OCI-LY1 (cell line): ENCODE data around the gene ATXN3L.

ENCODE experiments used
- H2AFZ ChIP-seq: fragments of 200-600 bp; sonication (generic), shearing (Covaris generic); 2 replicates; pipeline ENCODE4 v1.6.0; 2014; ENCODE audit warnings: antibody characterized with exemption, mild to moderate bottlenecking, low read length
- H3F3A ChIP-seq: fragments of 200-600 bp; sonication (generic), shearing (Covaris generic); 2 replicates; pipeline ENCODE4 v1.6.0; 2014; ENCODE audit warnings: mild to moderate bottlenecking, antibody characterized with exemption, low read length, moderate library complexity; ENCODE audit not compliant: insufficient read depth
- H3K27ac ChIP-seq: fragments of 200-600 bp; sonication (generic); 2 replicates; pipeline ENCODE4 v1.5.1; 2014; ENCODE audit warnings: low read length, mixed run types, mild to moderate bottlenecking, low read depth; ENCODE audit not compliant: poor library complexity, severe bottlenecking
- H3K27me3 ChIP-seq: fragments of 200-600 bp; sonication (generic); 2 replicates; pipeline ENCODE4 v1.6.0; 2014; ENCODE audit warnings: antibody characterized with exemption, mild to moderate bottlenecking, low read length, moderate library complexity; ENCODE audit not compliant: insufficient read depth
- H3K36me3 ChIP-seq: fragments of 200-600 bp; sonication (generic); 2 replicates; pipeline ENCODE4 v1.6.1; 2014; ENCODE audit warnings: mild to moderate bottlenecking, antibody characterized with exemption, low read length, moderate library complexity, mixed read lengths; ENCODE audit not compliant: insufficient read depth
- H3K4me1 ChIP-seq: fragments of 200-600 bp; sonication (generic); 2 replicates; pipeline ENCODE4 v1.5.1; 2014; ENCODE audit warnings: mild to moderate bottlenecking, low read length, moderate library complexity; ENCODE audit not compliant: insufficient read depth, severe bottlenecking
- H3K4me2 ChIP-seq: fragments of 200-600 bp; sonication (generic), shearing (Covaris generic); 2 replicates; pipeline ENCODE4 v1.6.1; 2014; ENCODE audit warnings: low read length
- H3K4me3 ChIP-seq: fragments of 200-600 bp; sonication (generic); 2 replicates; pipeline ENCODE4 v1.5.1; 2014; ENCODE audit warnings: low read length, low read depth, mild to moderate bottlenecking, mixed read lengths; ENCODE audit not compliant: poor library complexity, severe bottlenecking
- H3K79me2 ChIP-seq: fragments of 200-600 bp; shearing (Covaris generic); 2 replicates; pipeline ENCODE4 v1.6.1; 2016; ENCODE audit warnings: mixed run types, low read length, mixed read lengths; ENCODE audit not compliant: insufficient read depth
- H3K9ac ChIP-seq: fragments of 200-600 bp; sonication (generic), shearing (Covaris generic); 2 replicates; pipeline ENCODE4 v1.6.1; 2014; ENCODE audit warnings: mild to moderate bottlenecking, low read length, mixed read lengths
- H3K9me2 ChIP-seq: fragments of 200-600 bp; sonication (generic), shearing (Covaris generic); 2 replicates; pipeline ENCODE4 v1.6.1; 2014; ENCODE audit warnings: low read depth, mild to moderate bottlenecking, low read length, mixed read lengths
- H3K9me3 ChIP-seq: fragments of 200-600 bp; shearing (Covaris generic); 2 replicates; pipeline ENCODE4 v1.6.1; 2014; ENCODE audit warnings: low read length, mixed read lengths
- H4K20me1 ChIP-seq: fragments of 200-600 bp; sonication (generic), shearing (Covaris generic); 2 replicates; pipeline ENCODE4 v1.6.0; 2016; ENCODE audit warnings: mild to moderate bottlenecking, low read length; ENCODE audit not compliant: insufficient read depth
- EZH2 ChIP-seq: fragments of 200-600 bp; sonication (generic), shearing (Covaris generic); IDR thresholded peaks from 2 replicates; pipeline ENCODE4 v1.8.0; 2017; ENCODE audit warnings: borderline replicate concordance, mixed run types, mild to moderate bottlenecking, antibody characterized with exemption, low read length, moderate library complexity, mixed read lengths
- TF ChIP-seq, protein P1 (sequence below): fragments of 200-600 bp; sonication (generic), shearing (Covaris generic); IDR thresholded peaks from 2 replicates; pipeline ENCODE4 v1.5.1; 2017; ENCODE audit warnings: mild to moderate bottlenecking, antibody characterized with exemption, low read length, moderate library complexity, mixed read lengths

ATXN3L gene

DNA sequence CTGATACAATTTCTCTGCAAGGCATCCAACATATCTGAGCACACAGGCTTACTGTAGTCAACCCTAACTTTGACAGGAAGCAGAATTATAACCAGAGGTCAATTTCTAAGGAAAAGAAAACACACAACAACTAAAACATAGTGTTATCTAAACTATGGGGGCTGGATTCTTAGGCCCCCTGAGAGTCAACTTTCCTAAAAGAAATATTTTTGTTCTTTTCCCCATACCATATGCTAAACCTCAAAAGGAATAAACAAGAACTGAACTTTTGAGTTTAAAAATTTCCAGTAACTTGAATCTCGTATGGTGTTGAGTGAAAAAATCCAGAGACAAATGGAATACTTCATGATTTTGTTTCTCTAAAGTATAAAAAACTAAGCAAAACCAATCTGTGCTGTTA, 42.9 kb downstream of the ATXN3L start:
- H2AFZ ChIP-seq: no peak overlapping the region
- no peaks in the 10 kb centered on the region for H3K9me3 ChIP-seq
- no peaks in the 10 kb centered on the region for H4K20me1 ChIP-seq
- H3K79me2 ChIP-seq: no peaks in the 10 kb centered on the region
- H3K9me2 ChIP-seq: no peaks in the 10 kb centered on the region
- TF ChIP-seq, protein P1, sequence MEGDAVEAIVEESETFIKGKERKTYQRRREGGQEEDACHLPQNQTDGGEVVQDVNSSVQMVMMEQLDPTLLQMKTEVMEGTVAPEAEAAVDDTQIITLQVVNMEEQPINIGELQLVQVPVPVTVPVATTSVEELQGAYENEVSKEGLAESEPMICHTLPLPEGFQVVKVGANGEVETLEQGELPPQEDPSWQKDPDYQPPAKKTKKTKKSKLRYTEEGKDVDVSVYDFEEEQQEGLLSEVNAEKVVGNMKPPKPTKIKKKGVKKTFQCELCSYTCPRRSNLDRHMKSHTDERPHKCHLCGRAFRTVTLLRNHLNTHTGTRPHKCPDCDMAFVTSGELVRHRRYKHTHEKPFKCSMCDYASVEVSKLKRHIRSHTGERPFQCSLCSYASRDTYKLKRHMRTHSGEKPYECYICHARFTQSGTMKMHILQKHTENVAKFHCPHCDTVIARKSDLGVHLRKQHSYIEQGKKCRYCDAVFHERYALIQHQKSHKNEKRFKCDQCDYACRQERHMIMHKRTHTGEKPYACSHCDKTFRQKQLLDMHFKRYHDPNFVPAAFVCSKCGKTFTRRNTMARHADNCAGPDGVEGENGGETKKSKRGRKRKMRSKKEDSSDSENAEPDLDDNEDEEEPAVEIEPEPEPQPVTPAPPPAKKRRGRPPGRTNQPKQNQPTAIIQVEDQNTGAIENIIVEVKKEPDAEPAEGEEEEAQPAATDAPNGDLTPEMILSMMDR: no peak
- TF ChIP-seq EZH2: no peak
- H3K27ac ChIP-seq: no peak overlapping the region
- no peak overlapping the region for H3K9ac ChIP-seq
- H3F3A ChIP-seq: no peaks in the 10 kb centered on the region
- H3K4me2 ChIP-seq: no peak overlapping the region
- H3K4me3 ChIP-seq: no peak overlapping the region
- H3K27me3 ChIP-seq: no peaks in the 10 kb centered on the region
- no peaks in the 10 kb centered on the region for H3K36me3 ChIP-seq
- H3K4me1 ChIP-seq: peaks cover 9% of the 10 kb centered on the region

DNA sequence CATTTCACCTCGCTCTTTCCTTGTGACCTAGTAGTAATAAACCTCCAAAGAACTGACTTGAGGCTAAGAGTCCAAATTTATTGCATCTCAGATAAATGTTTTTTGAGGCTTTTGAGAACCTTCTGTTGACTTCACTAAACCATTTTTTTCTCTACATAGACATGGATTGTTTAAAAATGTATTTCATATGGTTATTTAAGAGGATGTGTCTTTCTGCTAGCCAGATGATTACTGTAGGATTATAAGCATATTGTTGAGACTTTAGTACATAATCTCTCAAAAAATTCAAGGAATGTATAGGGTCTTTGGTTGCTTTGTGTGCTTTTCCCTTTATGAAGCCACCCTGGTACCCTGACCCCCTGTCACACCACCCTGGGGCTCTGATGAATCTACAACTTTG, 44.8 kb downstream of the ATXN3L start:
- H3K9me2 ChIP-seq: no peaks in the 10 kb centered on the region
- no peak overlapping the region for H3K4me3 ChIP-seq
- H3K9ac ChIP-seq: no peak overlapping the region
- H3F3A ChIP-seq: no peaks in the 10 kb centered on the region
- H3K4me1 ChIP-seq: peaks cover 9% of the 10 kb centered on the region
- TF ChIP-seq, protein P1: no peak
- TF ChIP-seq EZH2: no peak
- no peaks in the 10 kb centered on the region for H3K9me3 ChIP-seq
- no peaks in the 10 kb centered on the region for H3K79me2 ChIP-seq
- no peak overlapping the region for H3K4me2 ChIP-seq
- peak overlapping the region; percentile 37; the same call in 1 of the 2 replicates for H2AFZ ChIP-seq
- no peaks in the 10 kb centered on the region for H3K27me3 ChIP-seq
- H4K20me1 ChIP-seq: no peaks in the 10 kb centered on the region
- H3K27ac ChIP-seq: no peak overlapping the region
- H3K36me3 ChIP-seq: no peaks in the 10 kb centered on the region

DNA sequence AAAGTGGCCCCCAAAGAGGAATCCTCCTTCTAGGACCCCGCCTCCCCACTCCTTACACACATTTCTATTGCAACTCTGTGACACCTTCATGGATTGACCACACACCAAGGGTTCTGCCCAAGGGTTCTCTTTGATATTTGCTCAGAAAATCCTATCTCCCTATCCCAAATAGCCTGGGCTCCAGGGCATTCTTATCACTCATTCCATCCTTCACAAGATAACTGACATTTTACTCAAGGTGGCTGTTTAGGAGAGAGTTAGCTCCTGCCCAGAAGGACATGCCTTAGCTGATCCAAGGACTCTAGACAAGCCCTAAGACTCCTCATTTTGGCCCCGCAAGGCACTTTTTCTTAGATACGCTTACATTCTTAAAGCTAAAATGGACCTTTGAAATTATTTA, 47.4 kb downstream of the ATXN3L start:
- Histone ChIP-seq H2AFZ (no peak overlapping the region), H3K4me3 (no peak overlapping the region)
- no peak for TF ChIP-seq EZH2
- TF ChIP-seq, protein P1: no peak

More for the DNA sequence above, 47.4 kb downstream of the ATXN3L start:
- Histone ChIP-seq H3K79me2 (no peaks in the 10 kb centered on the region), H3K4me2 (no peak overlapping the region), H4K20me1 (no peaks in the 10 kb centered on the region), H3K9me2 (no peaks in the 10 kb centered on the region), H3K27ac (no peak overlapping the region), H3K9me3 (no peaks in the 10 kb centered on the region), H3K27me3 (no peaks in the 10 kb centered on the region), H3F3A (no peaks in the 10 kb centered on the region), H3K36me3 (no peaks in the 10 kb centered on the region), H3K9ac (no peak overlapping the region), H3K4me1 (peaks cover 11% of the 10 kb centered on the region)
